K562 (cell line): ENCODE results near the gene RASAL3. TPM values are rescaled to one million over a fixed set of nuclear protein-coding genes. Genes with fewer than 3 reads are reported as not detected.

Experiments
- ATAC-seq: fragments of 200-7000 bp; cut with Tn5 transposase; 3 replicates; pipeline ENCODE4 v1.9.1; 2020; ENCODE audit warnings: moderate library complexity
- BruUV-seq: library from RNA; stranded (reverse); fragments of 400-500 nt; replicated peaks from 2 replicates; lab custom pipeline; 2021; lab: Mats Ljungman, UMichigan
- CTCF ChIA-PET: fragments of 300-600 bp; formaldehyde crosslinking; extraction: SDS; loops from one replicate; lab custom pipeline; 2021; ENCODE audit warnings: low intra/inter-chr PET ratio; lab: Yijun Ruan, JAX
- POLR2A ChIA-PET: fragments of 300-600, 350-650 bp; sonication (Branson Sonifier 250); formaldehyde crosslinking; extraction: SDS; loops from one replicate; lab custom pipeline; 2021; ENCODE audit warnings: antibody characterized with exemption, inconsistent platforms; lab: Yijun Ruan, JAX
- DNase-seq, 4 experiments: peaks; one replicate each; pipeline versions ENCODE4 v3.0.0 to v3.0.0-alpha.2; 2011 to 2018; ENCODE audit warnings: low spot score in 3 of 4, mixed read lengths in 3 of 4; ENCODE audit errors: extremely low read depth in 1 of 4
- FAIRE-seq: peaks from 2 replicates; lab custom pipeline; 2011; peaks lifted over from hg19 to GRCh38; lab: Jason Lieb, UNC
- H2AFZ ChIP-seq: 2 replicates; pipeline ENCODE4 v1.6.0; 2011; ENCODE audit warnings: low read depth, low read length, control low read depth, inconsistent platforms
- H3K27ac ChIP-seq: fragments of 200-600 bp; 3 replicates; pipeline ENCODE4 v1.8.0; 2011; ENCODE audit warnings: low read depth, mild to moderate bottlenecking, control low read depth, inconsistent platforms, low read length, moderate library complexity, mixed read lengths; ENCODE audit errors: extremely low read depth
- H3K27me3 ChIP-seq, 2 experiments: fragments of 300-600 bp in 1 of 2; 2 replicates in 1 of 2; 3 replicates in 1 of 2; pipeline versions ENCODE4 v1.6.0 to v1.8.0; 2011; ENCODE audit warnings: inconsistent platforms in 2 of 2, low read length in 2 of 2, mild to moderate bottlenecking in 1 of 2, mixed read lengths in 1 of 2, moderate library complexity in 1 of 2; ENCODE audit not compliant: control insufficient read depth in 2 of 2, insufficient read depth in 2 of 2
- H3K36me3 ChIP-seq: fragments of 300-600 bp; 3 replicates; pipeline ENCODE4 v1.8.0; 2011; ENCODE audit warnings: mild to moderate bottlenecking, low read length, inconsistent platforms; ENCODE audit not compliant: control insufficient read depth, insufficient read depth
- H3K4me1 ChIP-seq, 2 experiments: fragments of 200-600 bp in 1 of 2; replicated peaks in 1 of 2; 2 replicates in 1 of 2; 3 replicates in 1 of 2; pipeline versions ENCODE4 v1.5.1 to v1.8.0; 2011; ENCODE audit warnings: inconsistent platforms in 2 of 2, low read length in 2 of 2, mild to moderate bottlenecking in 1 of 2, mixed read lengths in 1 of 2, moderate library complexity in 1 of 2; ENCODE audit not compliant: control insufficient read depth in 2 of 2, insufficient read depth in 2 of 2
- H3K4me2 ChIP-seq: 2 replicates; pipeline ENCODE4 v1.6.1; 2011; ENCODE audit warnings: low read length, control low read depth, inconsistent platforms, mixed read lengths; ENCODE audit not compliant: insufficient read depth
- H3K4me3 ChIP-seq: fragments of 200-600 bp; sonication (generic), shearing (Covaris generic); 2 replicates; pipeline ENCODE4 v1.5.1; 2016; ENCODE audit warnings: control low read depth, inconsistent platforms
- H3K79me2 ChIP-seq: fragments of 200-600 bp; 3 replicates; pipeline ENCODE4 v1.8.0; 2011; ENCODE audit warnings: low read length, inconsistent platforms; ENCODE audit not compliant: control insufficient read depth, insufficient read depth
- H3K9ac ChIP-seq, 2 experiments: 2 replicates each; pipeline versions ENCODE4 v1.6.0 to v1.6.1; 2011; ENCODE audit warnings: low read depth in 2 of 2, low read length in 2 of 2, control low read depth in 1 of 2, inconsistent platforms in 1 of 2, mild to moderate bottlenecking in 1 of 2, mixed read lengths in 1 of 2; ENCODE audit not compliant: insufficient read depth in 1 of 2
- H3K9me1 ChIP-seq: one replicate; pipeline ENCODE4 v1.6.0; 2011; ENCODE audit warnings: inconsistent platforms, mild to moderate bottlenecking, low read length, moderate library complexity; ENCODE audit not compliant: control insufficient read depth, insufficient read depth
- H3K9me3 ChIP-seq: replicated peaks from 2 replicates; pipeline ENCODE4 v1.5.1; 2011; ENCODE audit warnings: low read depth, low read length, inconsistent platforms; ENCODE audit not compliant: control insufficient read depth, insufficient read depth
- H4K20me1 ChIP-seq: replicated peaks from 2 replicates; pipeline ENCODE4 v1.6.1; 2011; ENCODE audit warnings: low read length, inconsistent platforms, mixed read lengths; ENCODE audit not compliant: control insufficient read depth, insufficient read depth
- ARID1B ChIP-seq: fragments of 450-650 bp; IDR thresholded peaks from 2 replicates; pipeline ENCODE4 v1.6.1; 2016; ENCODE audit warnings: antibody characterized with exemption, mild to moderate bottlenecking, inconsistent platforms
- BACH1 ChIP-seq: fragments of 200-800 bp; sonication (Bioruptor generic); IDR thresholded peaks from 2 replicates; pipeline ENCODE4 v1.6.1; 2016; ENCODE audit warnings: missing genetic modification characterization, missing compliant biosample characterization
- BCOR ChIP-seq: fragments of 450-650 bp; IDR thresholded peaks from 2 replicates; pipeline ENCODE4 v1.6.1; 2016
- KDM5B ChIP-seq: fragments of 200-600 bp; sonication (generic); IDR thresholded peaks from 2 replicates; pipeline ENCODE4 v1.6.1; 2012; ENCODE audit warnings: low read depth, mild to moderate bottlenecking, moderate library complexity, low read length, control low read depth, inconsistent platforms; ENCODE audit not compliant: insufficient replicate concordance
- MAFK ChIP-seq: IDR thresholded peaks from 2 replicates; pipeline ENCODE4 v1.6.1; 2011; ENCODE audit warnings: low read length, improper control_type of control experiment
- NFE2L1 ChIP-seq: fragments of 450-650 bp; IDR thresholded peaks from 2 replicates; pipeline ENCODE4 v1.6.1; 2016; ENCODE audit warnings: missing genetic modification characterization, low read depth, mild to moderate bottlenecking, missing compliant biosample characterization, moderate library complexity, borderline replicate concordance
- NFYB ChIP-seq: IDR thresholded peaks from 2 replicates; pipeline ENCODE4 v1.6.1; 2011; ENCODE audit warnings: mild to moderate bottlenecking, moderate library complexity; ENCODE audit not compliant: insufficient read length; ENCODE audit errors: extremely low read depth
- PTBP1 ChIP-seq: fragments of 200-400 bp; formaldehyde crosslinking; IDR thresholded peaks from 2 replicates; pipeline ENCODE4 v1.6.1; 2017; ENCODE audit warnings: low read depth, low read length
- RBFOX2 ChIP-seq: fragments of 200-400 bp; formaldehyde crosslinking; IDR thresholded peaks from 2 replicates; pipeline ENCODE4 v1.6.1; 2017; ENCODE audit warnings: low read depth, mild to moderate bottlenecking, low read length, moderate library complexity
- TBP ChIP-seq: optimal IDR thresholded peaks from 2 replicates; pipeline ENCODE3; 2011; ENCODE audit warnings: low read depth, low read length, improper control_type of control experiment
- ZBTB9 ChIP-seq: fragments of 450-650 bp; formaldehyde crosslinking; IDR thresholded peaks from 2 replicates; pipeline ENCODE4 v1.4.0; 2020; ENCODE audit warnings: mild to moderate bottlenecking, moderate library complexity
- ZFP36 ChIP-seq: fragments of 150-350 bp; IDR thresholded peaks from 2 replicates; pipeline ENCODE4 v1.6.1; 2018; ENCODE audit warnings: low read length, low read depth; ENCODE audit not compliant: partially characterized antibody
- ZNF24 ChIP-seq: fragments of 450-650 bp; IDR thresholded peaks from 2 replicates; pipeline ENCODE4 v1.6.1; 2016
- ZNF274 ChIP-seq: IDR thresholded peaks from 2 replicates; pipeline ENCODE4 v1.6.1; 2011; ENCODE audit warnings: low read depth, mild to moderate bottlenecking, low read length, moderate library complexity, borderline replicate concordance
- WGBS: fragments of 100-300 bp; shearing (Covaris generic); methylation state at CpG from one replicate; pipeline ENCODE4 v1.1.6; 2016; ENCODE audit warnings: low coverage, mixed read lengths; ENCODE audit not compliant: insufficient coverage; ENCODE audit errors: missing lambda C conversion rate; 5-methylcytosine and 5-hydroxymethylcytosine counted together
- in situ Hi-C: fragments of 300-500 bp; cut with MboI; formaldehyde crosslinking; loops from 4 replicates; pipeline ENCODE4 v1.15.0; 2018; ENCODE audit warnings: inconsistent platforms, mixed read lengths
- intact Hi-C: fragments of 100-400 bp; cut with micrococcal nuclease; formaldehyde crosslinking; loops from 2 replicates; pipeline ENCODE4 v1.14.2; 2022
- polyA plus RNA-seq, 8 experiments: library from polyadenylated mRNA; depleted of rRNA in 4 of 8; stranded (reverse) in 5 of 8; unstranded in 3 of 8; fragments of >200 nt; fragmentation: Nextera tagmentation in 2 of 8; fragmentation: Illumina TruSeq in 1 of 8; extraction: Ambion mirVana in 2 of 8; extraction: Trizol in 1 of 8; gene quantifications; 2 replicates each; pipeline versions ENCODE4 v1.2.1 to v1.2.3, GENCODE V29; 2011 to 2014; ENCODE audit warnings: inconsistent platforms in 1 of 8, missing spikeins in 1 of 8
- total RNA-seq, 7 experiments: library from RNA; depleted of rRNA in 6 of 7; stranded (reverse); fragments of >200 nt in 6 of 7; fragmentation: Illumina TruSeq in 2 of 7; extraction: Trizol in 2 of 7; gene quantifications; 2 replicates each; pipeline versions ENCODE4 v1.2.1 to v1.2.3, GENCODE V29; 2011 to 2021; ENCODE audit warnings: low replicate concordance in 1 of 7
- TF ChIP-seq, protein P1 (sequence below): sonication (generic); formaldehyde crosslinking; IDR thresholded peaks from 2 replicates; pipeline ENCODE4 v1.8.0; 2023; ENCODE audit warnings: mild to moderate bottlenecking, missing genetic modification reagents
- TF ChIP-seq, protein P2 (sequence below): IDR thresholded peaks from 3 replicates; pipeline ENCODE4 v1.6.1; 2011; ENCODE audit warnings: borderline replicate concordance, mild to moderate bottlenecking, moderate library complexity; ENCODE audit not compliant: insufficient read length; ENCODE audit errors: extremely low read depth

Gene RASAL3
- total and polyA plus RNA-seq, 9 of the 15 experiments (the other 6 are each of a cell fraction or from before 2014, with no cell fraction given), result 0.07 to 0.44 TPM; not detected in 7

- Histone ChIP-seq H3K4me3 (no peak overlapping the region), H3K27ac (no peak overlapping the region), H3K4me2 (no peak overlapping the region; the same call in 1 of the 2 replicates), H3K79me2 (no peaks in the 10 kb centered on the region), H3K36me3 (no peaks in the 10 kb centered on the region), H2AFZ (no peak overlapping the region), H3K27me3 (peaks cover 10 to 25% of the 10 kb centered on the region in 2 experiments; a peak in 4 of 5 replicates), H4K20me1 (no peaks in the 10 kb centered on the region), H3K9me1 (no peaks in the 10 kb centered on the region), H3K9ac (no peak overlapping the region), H3K4me1 (peaks cover 3 to 20% of the 10 kb centered on the region in 2 experiments; a peak in 4 of 5 replicates), H3K9me3 (no peaks in the 10 kb centered on the region)
- ChIA-PET CTCF (no interaction called here), POLR2A (interaction anchor here (0.5 to 1.4 kb wide), 3 partner anchors 8 to 48 kb away, joined by 3 to 5 read pairs (median 3); partner anchors contain the start of gene AKAP8L)
- BruUV-seq, result no TSS peak
- intact Hi-C loops, result no loop called here
- ATAC-seq, result no peak
- in situ Hi-C loops, result no loop called here
- DNase-seq, result no peak
- FAIRE-seq, result peak; percentile 55
- 3% methylated on average over 8 of the region's 8 CpGs for WGBS
- peak; percentile 99 for TF ChIP-seq ZFP36
- TF ChIP-seq NFE2L1 (tag), result 0 out of 2 replicates have a peak, but pooled peaks have one; percentile 22
- peak; percentile 90 for TF ChIP-seq BCOR
- TF ChIP-seq, protein P1, sequence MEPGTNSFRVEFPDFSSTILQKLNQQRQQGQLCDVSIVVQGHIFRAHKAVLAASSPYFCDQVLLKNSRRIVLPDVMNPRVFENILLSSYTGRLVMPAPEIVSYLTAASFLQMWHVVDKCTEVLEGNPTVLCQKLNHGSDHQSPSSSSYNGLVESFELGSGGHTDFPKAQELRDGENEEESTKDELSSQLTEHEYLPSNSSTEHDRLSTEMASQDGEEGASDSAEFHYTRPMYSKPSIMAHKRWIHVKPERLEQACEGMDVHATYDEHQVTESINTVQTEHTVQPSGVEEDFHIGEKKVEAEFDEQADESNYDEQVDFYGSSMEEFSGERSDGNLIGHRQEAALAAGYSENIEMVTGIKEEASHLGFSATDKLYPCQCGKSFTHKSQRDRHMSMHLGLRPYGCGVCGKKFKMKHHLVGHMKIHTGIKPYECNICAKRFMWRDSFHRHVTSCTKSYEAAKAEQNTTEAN (CRISPR knock-in tag), result no peak
- TF ChIP-seq ZBTB9, result no peak
- 0 out of 2 replicates have a peak, but pooled peaks have one; percentile 65 for TF ChIP-seq PTBP1
- 0 out of 2 replicates have a peak, but pooled peaks have one; percentile 52 for TF ChIP-seq ZNF24
- 0 out of 2 replicates have a peak, but pooled peaks have one; percentile 33 for TF ChIP-seq BACH1
- no peak for TF ChIP-seq KDM5B
- TF ChIP-seq TBP, result no peak
- TF ChIP-seq MAFK, result peak; percentile 78
- TF ChIP-seq NFYB, result no peak
- TF ChIP-seq ARID1B, result 0 out of 2 replicates have a peak, but pooled peaks have one; percentile 20
- no peak for TF ChIP-seq ZNF274
- no peak for TF ChIP-seq RBFOX2
- TF ChIP-seq, protein P2, sequence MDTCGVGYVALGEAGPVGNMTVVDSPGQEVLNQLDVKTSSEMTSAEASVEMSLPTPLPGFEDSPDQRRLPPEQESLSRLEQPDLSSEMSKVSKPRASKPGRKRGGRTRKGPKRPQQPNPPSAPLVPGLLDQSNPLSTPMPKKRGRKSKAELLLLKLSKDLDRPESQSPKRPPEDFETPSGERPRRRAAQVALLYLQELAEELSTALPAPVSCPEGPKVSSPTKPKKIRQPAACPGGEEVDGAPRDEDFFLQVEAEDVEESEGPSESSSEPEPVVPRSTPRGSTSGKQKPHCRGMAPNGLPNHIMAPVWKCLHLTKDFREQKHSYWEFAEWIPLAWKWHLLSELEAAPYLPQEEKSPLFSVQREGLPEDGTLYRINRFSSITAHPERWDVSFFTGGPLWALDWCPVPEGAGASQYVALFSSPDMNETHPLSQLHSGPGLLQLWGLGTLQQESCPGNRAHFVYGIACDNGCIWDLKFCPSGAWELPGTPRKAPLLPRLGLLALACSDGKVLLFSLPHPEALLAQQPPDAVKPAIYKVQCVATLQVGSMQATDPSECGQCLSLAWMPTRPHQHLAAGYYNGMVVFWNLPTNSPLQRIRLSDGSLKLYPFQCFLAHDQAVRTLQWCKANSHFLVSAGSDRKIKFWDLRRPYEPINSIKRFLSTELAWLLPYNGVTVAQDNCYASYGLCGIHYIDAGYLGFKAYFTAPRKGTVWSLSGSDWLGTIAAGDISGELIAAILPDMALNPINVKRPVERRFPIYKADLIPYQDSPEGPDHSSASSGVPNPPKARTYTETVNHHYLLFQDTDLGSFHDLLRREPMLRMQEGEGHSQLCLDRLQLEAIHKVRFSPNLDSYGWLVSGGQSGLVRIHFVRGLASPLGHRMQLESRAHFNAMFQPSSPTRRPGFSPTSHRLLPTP, result peak; percentile 22
Observed at GRCh38 chr19:15466851-15467733, 2.7 kb upstream of the RASAL3 start.
